Measurements from ENCODE around the gene CD99L2.

CD99L2 gene

GRCh38 chrX:150761176-150761818 lies 137.2 kb downstream of the CD99L2 start:
- no peak for DNase-seq

GRCh38 chrX:150759568-150760416 lies 138.7 kb downstream of the CD99L2 start:
- DNase-seq: no peak

GRCh38 chrX:150757371-150757770 lies 141.1 kb downstream of the CD99L2 start:
- DNase-seq: no peak

- no peak for DNase-seq
These were observed 144.5 kb downstream of the CD99L2 start for GRCh38 chrX:150753968-150754367.

GRCh38 chrX:150753357-150753756 lies 145.1 kb downstream of the CD99L2 start:
- no peak for DNase-seq

GRCh38 chrX:150752124-150752523 lies 146.3 kb downstream of the CD99L2 start:
- no peak for DNase-seq

GRCh38 chrX:150736475-150736874 lies 162.0 kb downstream of the CD99L2 start:
- peak; percentile 18 to 27 for DNase-seq

- peak; percentile 84 to 93 for DNase-seq
These were observed 166.7 kb downstream of the CD99L2 start for GRCh38 chrX:150731795-150732194.

- DNase-seq: no peak
These were observed 167.7 kb downstream of the CD99L2 start for GRCh38 chrX:150730719-150731118.

- no peak for DNase-seq
These were observed 168.5 kb downstream of the CD99L2 start for GRCh38 chrX:150729956-150730355.

GRCh38 chrX:150719621-150720020 lies 178.8 kb downstream of the CD99L2 start:
- DNase-seq: no peak
